T-helper 1 cell treated with Interleukin-12 subunit alpha and Interleukin-12 subunit beta and Interleukin-4 antibody, amounts not matched to agents 30 μg/mL and 1 μg/mL, for 36 hours (primary cell): ENCODE measurements around the gene ZEB2.

ENCODE experiments used
- H3K27ac Mint-ChIP-seq: one replicate; pipeline ENCODE4 v1.8.0; 2021; ENCODE audit warnings: mild to moderate bottlenecking, mixed read lengths
- H3K27me3 Mint-ChIP-seq: one replicate; pipeline ENCODE4 v1.8.0; 2021; ENCODE audit warnings: low read depth, mixed read lengths
- H3K36me3 Mint-ChIP-seq: one replicate; pipeline ENCODE4 v1.8.0; 2021; ENCODE audit warnings: low read depth, mixed read lengths
- H3K4me1 Mint-ChIP-seq: one replicate; pipeline ENCODE4 v1.8.0; 2021; ENCODE audit warnings: low read depth, mixed read lengths
- H3K4me3 Mint-ChIP-seq: one replicate; pipeline ENCODE4 v1.8.0; 2021; ENCODE audit warnings: mild to moderate bottlenecking, moderate library complexity, mixed read lengths
- H3K9me3 Mint-ChIP-seq: one replicate; pipeline ENCODE4 v1.8.0; 2021; ENCODE audit warnings: mixed read lengths

Gene ZEB2

DNA sequence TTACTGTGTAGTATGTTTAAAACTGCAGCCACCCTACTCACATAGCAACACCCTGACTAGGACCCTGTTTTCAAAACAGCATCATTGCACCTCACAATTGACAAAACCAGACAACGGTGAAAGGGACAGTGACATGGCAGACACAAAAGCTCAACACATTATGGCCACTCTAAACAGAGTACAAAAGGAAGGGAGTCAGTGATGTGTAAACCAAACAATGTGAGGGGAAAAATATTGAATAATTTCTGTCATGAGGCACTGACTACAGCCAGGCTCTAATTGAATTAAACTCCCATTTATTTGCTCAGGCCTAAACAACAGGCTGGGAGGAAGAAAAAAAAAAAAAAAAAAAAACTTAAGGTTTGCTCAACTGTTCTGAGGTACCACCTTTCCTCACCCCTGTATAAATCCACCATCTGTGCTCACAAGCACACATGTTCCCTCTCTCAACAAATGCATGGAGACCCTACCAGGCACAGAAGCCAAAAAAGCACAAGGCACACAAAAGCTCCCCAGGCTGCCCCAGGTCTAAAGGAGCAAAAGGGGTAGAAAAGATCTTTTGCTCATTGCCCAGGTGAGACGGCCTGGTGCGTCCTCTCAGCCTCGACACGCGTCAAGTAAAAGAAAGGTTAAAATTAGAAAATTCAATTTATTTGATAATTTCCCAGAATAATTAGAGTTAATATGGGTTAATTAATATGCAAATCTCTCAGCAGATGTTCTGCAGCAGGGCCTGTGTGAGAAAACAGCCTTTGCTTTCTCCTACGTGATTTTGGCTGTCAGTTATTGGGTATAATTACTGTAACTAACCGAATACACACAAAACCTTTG lies 80.9 kb downstream of the ZEB2 start:
- H3K9me3 Mint-ChIP-seq = no peaks in the 10 kb centered on the region

GRCh38 chr2:144437636-144438035 lies 82.3 kb downstream of the ZEB2 start:
- no peaks in the 10 kb centered on the region for H3K9me3 Mint-ChIP-seq

More for the DNA sequence above, 80.9 kb downstream of the ZEB2 start:
- no peak overlapping the region for H3K27ac Mint-ChIP-seq
- H3K4me1 Mint-ChIP-seq = no peaks in the 10 kb centered on the region
- H3K36me3 Mint-ChIP-seq = peaks cover 1% of the 10 kb centered on the region
- H3K27me3 Mint-ChIP-seq = no peaks in the 10 kb centered on the region
- H3K4me3 Mint-ChIP-seq = no peak overlapping the region

DNA sequence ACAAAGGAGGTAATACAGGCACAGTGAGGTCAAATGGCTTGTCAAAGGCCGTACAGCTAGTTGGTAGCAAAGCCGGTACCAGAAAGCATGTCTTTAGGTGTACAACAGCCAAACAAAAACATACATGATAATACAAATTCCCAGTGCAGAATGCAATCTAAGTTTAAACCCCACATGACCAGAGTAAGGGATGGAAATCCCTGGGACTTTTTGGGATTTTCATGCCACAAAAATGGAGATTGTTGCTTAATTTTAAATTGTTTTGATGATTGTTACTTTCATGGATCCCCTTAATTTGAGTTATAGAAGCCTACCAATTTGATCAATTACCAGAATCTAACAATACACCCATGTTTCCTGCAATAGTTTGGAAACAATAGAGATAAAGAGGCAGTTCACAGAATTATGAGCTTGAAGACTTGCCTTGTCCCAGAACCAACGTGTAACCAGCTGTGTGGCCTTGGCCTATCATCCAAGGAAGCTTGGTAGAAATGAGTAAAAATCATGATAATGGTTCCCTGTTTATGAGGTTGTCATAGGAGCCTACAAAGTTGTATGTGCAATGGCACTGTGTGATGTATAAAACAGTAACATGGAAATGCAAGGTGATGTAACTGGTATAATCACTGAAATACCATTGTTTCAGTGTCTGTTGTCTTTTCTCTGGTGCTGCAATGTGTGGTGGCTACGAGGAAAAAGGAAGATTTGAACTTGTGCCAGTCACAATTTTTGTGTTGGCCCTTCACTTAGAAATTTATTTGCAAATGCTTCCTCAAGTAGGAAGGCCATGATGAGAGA lies 85.3 kb downstream of the ZEB2 start:
- H3K27ac Mint-ChIP-seq = no peak overlapping the region
- peaks cover 2% of the 10 kb centered on the region for H3K4me1 Mint-ChIP-seq
- H3K36me3 Mint-ChIP-seq = peaks cover 1% of the 10 kb centered on the region
- no peaks in the 10 kb centered on the region for H3K9me3 Mint-ChIP-seq
- no peak overlapping the region for H3K4me3 Mint-ChIP-seq
- no peaks in the 10 kb centered on the region for H3K27me3 Mint-ChIP-seq

More at GRCh38 chr2:144437636-144438035, 82.3 kb downstream of the ZEB2 start:
- H3K36me3 Mint-ChIP-seq = peaks cover 1% of the 10 kb centered on the region
- H3K27ac Mint-ChIP-seq = no peak overlapping the region
- H3K27me3 Mint-ChIP-seq = no peaks in the 10 kb centered on the region
- H3K4me1 Mint-ChIP-seq = no peaks in the 10 kb centered on the region
- no peak overlapping the region for H3K4me3 Mint-ChIP-seq

- Mint-ChIP-seq H3K4me3 (no peak overlapping the region), H3K36me3 (peaks cover 1% of the 10 kb centered on the region), H3K27me3 (no peaks in the 10 kb centered on the region), H3K4me1 (peaks cover 5% of the 10 kb centered on the region), H3K9me3 (no peaks in the 10 kb centered on the region), H3K27ac (no peak overlapping the region)
Observed at GRCh38 chr2:144432921-144433320, 87.0 kb downstream of the ZEB2 start.

DNA sequence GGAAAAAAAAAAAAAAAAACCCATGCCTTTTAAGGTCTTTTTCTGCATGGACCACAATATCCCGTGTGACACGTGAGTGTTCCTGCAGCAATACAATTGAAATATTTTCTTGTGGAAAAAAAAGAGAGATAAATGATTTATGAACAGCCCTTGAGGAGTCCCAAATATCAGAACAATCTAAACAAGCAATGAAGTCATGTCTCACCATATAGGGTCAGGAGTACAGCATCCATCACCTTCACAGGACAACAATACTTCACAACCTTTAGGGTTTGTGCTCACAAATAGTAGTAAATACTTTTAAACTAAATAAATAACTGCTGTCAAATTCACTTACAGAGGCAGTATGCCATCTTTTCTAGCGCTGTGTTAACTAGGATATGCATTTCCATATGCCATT lies 87.9 kb downstream of the ZEB2 start:
- Mint-ChIP-seq H3K4me3 (no peak overlapping the region), H3K27me3 (no peaks in the 10 kb centered on the region), H3K4me1 (peaks cover 5% of the 10 kb centered on the region), H3K27ac (no peak overlapping the region), H3K9me3 (no peaks in the 10 kb centered on the region), H3K36me3 (peaks cover 1% of the 10 kb centered on the region)

GRCh38 chr2:144431392-144431783 lies 88.5 kb downstream of the ZEB2 start:
- Mint-ChIP-seq H3K4me3 (no peak overlapping the region), H3K9me3 (no peaks in the 10 kb centered on the region), H3K27ac (no peak overlapping the region), H3K4me1 (peaks cover 5% of the 10 kb centered on the region), H3K36me3 (peaks cover 1% of the 10 kb centered on the region), H3K27me3 (no peaks in the 10 kb centered on the region)

DNA sequence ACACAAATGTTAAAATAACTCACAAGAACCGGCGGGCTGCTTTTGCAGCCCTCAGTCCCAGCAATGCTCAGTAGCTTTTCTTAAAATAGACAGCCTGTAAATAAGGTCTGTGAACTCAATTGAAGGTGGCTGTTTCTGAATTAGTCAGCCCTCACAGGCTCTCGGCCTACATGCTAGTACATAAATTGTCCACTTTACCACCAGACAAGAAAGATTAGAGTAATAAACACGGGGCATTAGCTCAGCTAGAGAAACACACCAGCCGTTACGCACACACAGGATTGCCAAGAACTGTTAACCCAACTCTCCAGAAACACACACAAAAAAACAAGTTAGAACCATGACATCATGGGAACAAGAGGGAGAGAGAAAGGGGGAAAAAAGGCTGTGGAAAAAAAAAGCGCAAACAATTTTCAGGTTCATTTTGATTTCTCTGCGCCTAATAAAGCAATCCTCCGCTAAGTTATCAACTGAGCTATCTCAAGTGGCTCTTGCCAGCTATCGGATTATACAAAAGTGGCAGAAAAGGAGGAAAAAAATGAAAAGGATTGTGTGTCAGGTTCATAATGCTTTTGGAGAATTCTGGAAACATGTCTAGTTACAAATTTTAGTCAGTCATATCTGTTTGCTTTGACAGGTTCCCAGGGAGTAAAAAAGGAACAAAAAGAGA lies 89.1 kb downstream of the ZEB2 start:
- peaks cover 1% of the 10 kb centered on the region for H3K36me3 Mint-ChIP-seq
- no peak overlapping the region for H3K4me3 Mint-ChIP-seq
- H3K9me3 Mint-ChIP-seq = no peaks in the 10 kb centered on the region
- no peak overlapping the region for H3K27ac Mint-ChIP-seq
- H3K4me1 Mint-ChIP-seq = peaks cover 5% of the 10 kb centered on the region
- H3K27me3 Mint-ChIP-seq = no peaks in the 10 kb centered on the region

- Mint-ChIP-seq H3K4me1 (peaks cover 5% of the 10 kb centered on the region), H3K4me3 (no peak overlapping the region), H3K27ac (no peak overlapping the region), H3K36me3 (no peaks in the 10 kb centered on the region), H3K9me3 (no peaks in the 10 kb centered on the region), H3K27me3 (no peaks in the 10 kb centered on the region)
Observed at GRCh38 chr2:144429396-144430112, 90.4 kb downstream of the ZEB2 start.

- Mint-ChIP-seq H3K4me3 (no peak overlapping the region), H3K27ac (no peak overlapping the region), H3K9me3 (no peaks in the 10 kb centered on the region), H3K27me3 (peaks cover 4% of the 10 kb centered on the region), H3K4me1 (peaks cover 5% of the 10 kb centered on the region), H3K36me3 (no peaks in the 10 kb centered on the region)
Observed at GRCh38 chr2:144426981-144427479, 92.9 kb downstream of the ZEB2 start.

DNA sequence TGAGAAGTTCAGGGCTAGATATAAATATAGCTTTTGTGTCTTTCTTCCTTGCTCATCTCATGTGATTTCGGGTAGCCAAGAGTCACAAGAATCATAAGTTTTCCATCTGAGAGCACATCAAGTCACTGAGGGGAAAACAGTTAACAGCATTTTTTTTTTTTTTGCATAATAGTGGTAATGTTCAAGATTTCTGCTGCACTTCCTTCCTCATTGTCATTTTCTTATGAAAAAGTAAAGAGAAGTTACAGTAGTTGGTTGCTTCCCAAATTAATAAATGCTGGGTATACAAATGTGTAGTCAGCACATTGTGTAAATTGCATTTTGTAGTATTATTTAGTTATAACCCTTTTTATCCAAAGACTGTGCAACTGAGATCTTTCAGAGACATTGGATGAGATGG lies 93.6 kb downstream of the ZEB2 start:
- Mint-ChIP-seq H3K27ac (no peak overlapping the region), H3K4me3 (no peak overlapping the region), H3K36me3 (no peaks in the 10 kb centered on the region), H3K27me3 (peaks cover 4% of the 10 kb centered on the region), H3K4me1 (peaks cover 3% of the 10 kb centered on the region), H3K9me3 (no peaks in the 10 kb centered on the region)

DNA sequence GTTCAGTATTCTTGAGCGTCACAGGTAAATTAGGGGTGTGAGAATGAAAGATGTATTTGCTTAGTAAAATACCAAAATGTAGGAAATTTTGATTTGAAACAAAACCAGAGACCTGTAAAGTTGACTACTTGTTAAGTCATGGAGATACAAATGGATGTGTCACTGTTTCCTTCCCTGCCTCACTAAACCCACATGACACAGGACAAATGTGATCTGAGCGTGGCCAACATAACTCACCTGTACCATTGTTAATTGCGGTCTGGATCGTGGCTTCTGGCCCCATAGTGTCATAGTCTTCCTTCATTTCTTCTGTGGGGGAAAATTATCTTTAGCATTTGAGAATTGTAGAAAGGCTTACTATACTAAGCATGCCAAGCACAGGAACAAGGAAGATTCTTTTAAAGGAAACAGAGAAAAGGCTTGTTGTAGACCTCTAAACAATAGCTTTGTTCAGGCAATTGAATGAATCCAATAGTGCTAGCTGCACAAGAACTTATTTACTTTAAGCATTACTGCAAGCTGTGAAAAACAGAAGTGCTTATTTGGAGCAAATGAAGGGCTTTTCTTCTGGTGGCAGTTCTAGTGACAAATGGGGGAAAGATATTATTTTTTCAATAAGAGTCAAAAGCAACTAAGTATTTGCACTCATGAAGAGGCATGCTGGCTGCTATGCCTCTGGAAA lies 95.2 kb downstream of the ZEB2 start:
- H3K27ac Mint-ChIP-seq = no peak overlapping the region
- peaks cover 4% of the 10 kb centered on the region for H3K27me3 Mint-ChIP-seq
- H3K4me3 Mint-ChIP-seq = no peak overlapping the region
- no peaks in the 10 kb centered on the region for H3K9me3 Mint-ChIP-seq
- no peaks in the 10 kb centered on the region for H3K36me3 Mint-ChIP-seq
- peaks cover 3% of the 10 kb centered on the region for H3K4me1 Mint-ChIP-seq

DNA sequence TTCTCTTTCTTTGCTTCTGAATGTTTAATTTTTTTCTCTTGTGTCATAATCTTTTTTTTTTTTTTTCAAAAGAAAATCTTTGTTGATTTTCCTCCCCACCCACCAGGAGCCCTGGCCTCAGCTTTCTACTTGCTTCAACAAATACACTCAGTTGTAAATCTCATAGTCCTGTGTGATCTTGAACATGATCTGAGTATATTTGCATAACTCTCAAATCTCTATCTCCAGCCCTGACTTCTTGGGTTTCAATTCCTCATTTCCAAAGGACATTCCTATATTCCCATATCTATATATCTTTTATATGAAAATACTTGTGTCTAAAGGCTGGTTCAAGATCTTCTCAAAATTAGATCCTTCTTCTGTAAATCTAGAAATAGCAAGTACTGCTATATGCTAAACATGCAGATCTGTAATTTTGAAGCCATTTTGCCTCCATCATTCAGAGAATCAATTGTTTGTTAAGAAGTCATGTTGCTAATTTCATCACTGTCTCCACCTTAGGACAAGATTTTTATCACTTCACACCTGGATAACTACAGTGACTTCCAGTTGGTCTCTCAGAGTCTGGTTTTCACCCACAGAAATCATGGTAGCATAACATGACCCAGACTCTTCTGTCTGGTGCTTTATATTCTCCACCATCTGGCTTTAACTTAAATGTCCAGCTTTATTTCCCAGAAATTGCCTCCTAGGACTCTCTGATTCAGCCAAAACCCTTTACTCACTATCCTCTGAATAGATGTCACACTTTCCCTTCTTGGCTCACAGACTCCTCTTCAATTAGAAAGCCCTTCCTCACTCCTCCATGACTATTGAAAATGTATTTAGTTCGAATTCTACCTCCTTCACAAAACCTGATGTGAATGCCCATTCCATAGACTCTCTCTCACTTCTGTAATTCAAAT lies 98.1 kb downstream of the ZEB2 start:
- no peak overlapping the region for H3K4me3 Mint-ChIP-seq
- peaks cover 5% of the 10 kb centered on the region for H3K9me3 Mint-ChIP-seq
- peaks cover 4% of the 10 kb centered on the region for H3K36me3 Mint-ChIP-seq
- no peak overlapping the region for H3K27ac Mint-ChIP-seq
- no peaks in the 10 kb centered on the region for H3K4me1 Mint-ChIP-seq
- H3K27me3 Mint-ChIP-seq = peaks cover 4% of the 10 kb centered on the region

GRCh38 chr2:144419218-144419617 lies 100.7 kb downstream of the ZEB2 start:
- H3K4me1 Mint-ChIP-seq = peaks cover 9% of the 10 kb centered on the region
- no peak overlapping the region for H3K4me3 Mint-ChIP-seq

More at GRCh38 chr2:144419218-144419617, 100.7 kb downstream of the ZEB2 start:
- H3K36me3 Mint-ChIP-seq = peaks cover 4% of the 10 kb centered on the region
- no peak overlapping the region for H3K27ac Mint-ChIP-seq
- H3K27me3 Mint-ChIP-seq = peaks cover 4% of the 10 kb centered on the region
- peaks cover 5% of the 10 kb centered on the region for H3K9me3 Mint-ChIP-seq
